CD4-positive, alpha-beta T cell treated with Interleukin-15 for 4 hours (primary cell): Measurements from ENCODE around the gene RABL2A.
"Not testable (repeated sequence)": the region's sequence is repeated elsewhere in the genome, so short reads cannot be mapped to it uniquely, and the experiment has no call there.

ENCODE experiments used
- DNase-seq: peaks from one replicate; pipeline ENCODE4 v3.0.0-alpha.2; 2020; ENCODE audit warnings: low spot score

The RABL2A gene

DNA sequence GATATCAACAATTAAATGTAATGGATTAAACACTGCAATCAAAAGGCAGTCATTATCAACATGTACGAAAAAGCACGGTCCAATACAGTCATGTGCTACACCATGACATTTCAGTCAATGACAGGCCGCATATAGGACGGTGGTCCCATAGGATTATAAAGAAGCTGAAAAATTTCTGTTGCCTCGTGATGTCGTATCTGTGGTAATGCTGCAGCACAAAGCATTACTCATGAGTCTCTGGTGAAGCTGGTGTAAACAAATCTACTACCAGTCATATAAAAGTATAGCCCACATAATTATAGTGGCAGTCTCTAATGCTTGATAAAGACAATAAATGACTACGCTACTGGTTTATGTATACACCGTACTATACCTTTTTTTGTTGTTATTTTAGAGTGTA is 58.4 kb downstream of the RABL2A start:
- DNase-seq: no peak

DNA sequence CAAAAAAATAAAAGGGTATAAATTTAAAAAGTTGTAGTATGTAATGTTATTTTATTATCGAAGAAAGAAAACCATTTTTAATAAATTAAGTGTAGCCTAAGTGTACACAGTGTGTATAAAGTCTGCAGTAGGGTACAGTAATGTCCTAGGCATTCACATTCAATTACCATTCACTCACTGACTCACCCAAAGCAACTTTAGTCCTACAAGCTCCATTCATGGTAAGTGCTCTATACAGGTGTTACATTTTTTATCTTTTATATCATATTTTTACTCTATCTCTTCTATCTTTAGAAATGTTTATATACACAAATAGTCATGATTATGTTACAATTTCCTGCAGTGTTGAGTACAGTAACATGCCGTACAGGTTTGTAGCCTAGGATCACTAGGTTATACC is 59.5 kb downstream of the RABL2A start:
- no peak for DNase-seq

DNA sequence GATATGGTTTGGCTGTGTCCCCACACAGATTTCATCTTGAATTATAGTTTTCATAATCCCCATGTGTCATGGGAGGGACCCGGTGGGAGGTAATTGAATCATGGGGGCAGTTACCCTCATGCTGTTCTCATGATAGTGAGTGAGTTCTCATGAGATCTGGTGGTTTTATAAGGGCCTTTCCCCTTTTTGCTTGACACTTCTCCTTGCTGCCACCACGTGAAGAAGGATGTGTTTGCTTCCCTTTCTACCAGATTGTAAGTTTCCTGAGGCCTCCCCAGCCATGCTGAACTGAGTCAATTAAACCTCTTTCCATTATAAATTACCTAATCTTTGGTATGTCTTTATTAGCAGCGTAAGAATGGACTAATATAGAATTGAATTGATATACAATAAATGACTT is 63.8 kb downstream of the RABL2A start:
- not testable (repeated sequence) for DNase-seq
